Brain pericyte (primary cell): ENCODE measurements around the gene SYT13.

Experiments used
- DNase-seq: peaks from one replicate; pipeline ENCODE4 v3.0.0-alpha.2; 2012; ENCODE audit warnings: low read depth, low spot score

SYT13 gene

DNA sequence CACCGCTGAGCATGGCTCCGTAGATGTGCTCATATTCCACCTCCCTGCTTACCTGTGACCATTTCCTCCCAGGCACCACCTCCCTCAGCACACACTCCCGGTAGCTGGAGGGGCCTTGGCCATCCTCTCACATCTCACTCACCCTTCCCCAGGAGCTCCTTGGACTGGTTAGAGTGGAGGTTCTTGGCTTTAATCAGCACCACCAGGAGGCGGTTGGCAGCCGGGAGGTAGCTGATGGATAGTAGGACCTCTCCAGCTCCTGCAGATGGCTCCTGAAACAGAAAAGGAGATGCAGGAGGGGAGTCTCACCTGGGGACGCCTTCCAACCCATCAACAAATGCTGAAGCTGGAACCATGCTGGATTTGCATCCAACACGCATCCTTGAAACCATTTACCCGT lies 39.9 kb downstream of the SYT13 start:
- DNase-seq: no peak

GRCh38 chr11:45245218-45246045 lies 40.7 kb downstream of the SYT13 start:
- DNase-seq: no peak

DNA sequence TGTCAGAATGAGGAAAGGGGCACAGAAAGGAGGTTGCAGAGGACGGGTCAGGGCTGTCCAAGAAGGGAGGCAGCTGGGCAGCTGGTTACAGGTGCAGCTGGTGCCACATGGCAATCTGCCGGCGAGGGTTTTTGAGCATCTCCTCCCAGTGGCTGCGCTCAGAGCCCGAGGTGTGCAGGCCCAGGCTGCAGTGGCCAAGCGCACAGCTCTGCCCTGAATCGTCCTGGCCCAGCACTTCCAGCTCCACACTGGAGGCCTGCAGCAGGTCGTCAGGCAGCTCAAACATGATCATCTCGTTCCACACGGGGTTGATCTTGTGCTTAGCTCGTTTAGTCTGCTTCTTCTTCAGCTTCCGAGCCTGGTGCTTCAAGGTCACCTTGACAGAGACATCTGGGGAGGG lies 42.2 kb downstream of the SYT13 start:
- no peak for DNase-seq

DNA sequence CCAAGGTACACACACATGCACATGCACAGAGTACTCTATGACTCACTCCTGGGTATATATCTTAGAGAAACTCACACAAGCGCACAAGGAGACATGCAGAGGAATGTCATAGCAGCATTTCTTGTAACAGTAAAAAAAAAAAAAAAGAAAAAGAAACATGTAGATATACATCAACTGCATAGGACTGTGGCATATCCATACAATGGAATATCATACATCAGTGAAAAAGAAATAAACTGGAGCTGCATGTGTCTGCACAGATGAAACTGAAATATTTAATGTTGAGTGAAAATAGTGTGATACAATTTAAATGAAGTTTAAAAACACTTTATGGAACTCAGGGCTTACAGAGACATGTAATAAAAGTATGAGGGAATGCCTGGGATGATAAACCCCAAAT lies 46.4 kb downstream of the SYT13 start:
- DNase-seq: no peak

DNA sequence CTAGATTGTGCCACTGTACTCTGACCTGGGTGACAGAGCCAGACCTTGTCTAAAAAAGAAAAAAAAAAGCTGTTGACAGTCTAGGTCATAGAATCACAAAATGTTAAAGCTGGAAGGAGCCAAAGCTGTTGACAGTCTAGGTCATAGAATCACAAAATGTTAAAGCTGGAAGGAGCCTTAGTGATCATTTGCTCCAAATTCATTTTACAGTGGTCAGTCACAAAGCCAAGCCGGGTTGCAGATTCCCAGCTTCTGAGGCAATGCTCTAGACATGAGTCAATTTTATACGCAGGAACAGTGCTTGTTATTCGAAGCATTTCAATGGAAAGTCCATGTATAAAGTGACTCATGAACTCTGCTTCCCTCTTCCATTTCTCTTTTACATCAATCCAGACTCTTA lies 47.4 kb downstream of the SYT13 start:
- DNase-seq: no peak

DNA sequence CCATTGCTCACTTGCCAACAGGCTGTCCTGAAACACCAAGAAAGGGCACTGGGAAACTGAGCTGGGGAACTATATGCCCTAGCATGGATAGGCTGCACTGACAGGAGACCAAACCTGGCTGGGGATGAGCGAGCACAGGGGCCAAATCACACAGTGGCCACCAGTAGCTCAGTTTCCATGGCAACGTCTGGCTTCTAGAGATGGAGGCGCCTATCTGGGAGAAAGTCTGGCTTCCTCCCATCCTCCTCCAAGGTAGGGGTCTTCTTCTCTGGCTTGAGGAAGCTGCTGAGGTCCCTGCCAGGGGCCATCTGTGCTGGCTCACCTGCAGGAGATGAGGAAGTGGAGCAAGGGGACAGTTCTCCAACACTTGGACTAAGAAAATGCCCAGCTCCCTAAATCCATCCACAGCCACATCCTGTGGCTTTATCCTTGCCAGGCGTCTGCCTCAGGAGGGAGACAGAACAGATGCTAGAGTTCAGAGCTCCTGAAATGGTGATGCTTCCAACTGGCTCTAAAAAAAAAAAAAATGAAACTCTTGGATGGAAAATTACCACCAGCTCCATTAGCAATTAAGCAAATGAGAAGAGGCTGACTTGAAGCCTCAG lies 48.3 kb downstream of the SYT13 start:
- no peak for DNase-seq

GRCh38 chr11:45234306-45235006 lies 51.7 kb downstream of the SYT13 start:
- DNase-seq: no peak

- DNase-seq: no peak
These were observed 52.4 kb downstream of the SYT13 start for GRCh38 chr11:45233804-45234170.

DNA sequence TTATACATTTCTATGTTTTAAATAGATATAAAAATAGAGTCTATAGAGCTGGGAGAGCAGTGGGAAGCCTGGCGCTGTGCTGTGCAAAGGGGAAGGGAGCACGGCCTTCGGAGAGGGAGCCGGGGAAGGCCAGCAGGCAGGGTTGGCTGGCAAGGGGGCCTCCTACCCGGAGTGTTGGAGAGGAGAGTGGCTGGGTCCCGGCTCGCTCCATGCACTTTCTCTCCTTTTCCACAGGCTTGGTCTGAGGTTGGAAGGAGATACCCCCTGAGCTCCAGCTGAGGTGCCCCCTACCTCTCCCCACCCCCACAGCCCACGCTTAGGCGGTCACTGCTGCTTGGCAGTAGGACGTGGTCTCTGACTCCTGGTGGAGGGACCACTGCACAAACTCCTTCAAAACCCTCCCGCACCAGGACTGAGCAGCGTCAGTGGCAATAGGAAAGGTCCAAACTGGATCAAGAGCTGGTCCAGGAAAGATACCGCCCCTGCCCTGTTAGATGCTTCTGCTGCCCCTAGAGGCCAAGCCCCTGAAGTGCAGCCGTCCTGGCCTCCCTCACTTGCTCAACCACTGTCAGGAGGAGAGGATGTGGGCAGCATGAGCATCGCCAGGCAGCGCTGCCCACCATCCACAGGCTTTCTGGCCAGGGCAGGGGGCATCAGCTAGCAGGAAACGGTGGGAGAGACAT lies 52.9 kb downstream of the SYT13 start:
- DNase-seq: no peak

GRCh38 chr11:45232341-45233080 lies 53.6 kb downstream of the SYT13 start:
- no peak for DNase-seq

- no peak for DNase-seq
These were observed 56.6 kb downstream of the SYT13 start for GRCh38 chr11:45229401-45230020.

GRCh38 chr11:45227836-45228235 lies 58.3 kb downstream of the SYT13 start:
- DNase-seq: no peak

DNA sequence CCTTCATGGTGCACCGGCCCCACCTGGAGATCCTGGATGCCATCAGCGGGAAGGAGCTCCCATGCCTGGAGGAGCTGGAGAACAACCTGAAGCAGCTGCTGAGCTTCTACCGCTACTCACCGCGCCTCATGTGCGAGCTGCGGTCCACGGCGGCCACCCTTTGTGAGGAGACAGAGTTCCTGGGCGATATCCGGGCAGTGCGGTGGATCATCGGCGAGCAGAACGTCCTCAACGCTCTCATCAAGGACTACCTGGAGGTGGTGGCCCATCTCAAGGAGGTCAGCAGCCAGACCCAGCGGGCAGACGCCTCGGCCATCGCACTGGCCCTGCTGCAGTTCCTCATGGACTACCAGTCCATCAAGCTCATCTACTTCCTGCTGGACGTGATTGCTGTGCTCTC lies 59.2 kb downstream of the SYT13 start:
- DNase-seq: no peak

GRCh38 chr11:45225961-45226871 lies 59.9 kb downstream of the SYT13 start:
- DNase-seq: no peak

- no peak for DNase-seq
These were observed 60.9 kb downstream of the SYT13 start for GRCh38 chr11:45225277-45225676.

DNA sequence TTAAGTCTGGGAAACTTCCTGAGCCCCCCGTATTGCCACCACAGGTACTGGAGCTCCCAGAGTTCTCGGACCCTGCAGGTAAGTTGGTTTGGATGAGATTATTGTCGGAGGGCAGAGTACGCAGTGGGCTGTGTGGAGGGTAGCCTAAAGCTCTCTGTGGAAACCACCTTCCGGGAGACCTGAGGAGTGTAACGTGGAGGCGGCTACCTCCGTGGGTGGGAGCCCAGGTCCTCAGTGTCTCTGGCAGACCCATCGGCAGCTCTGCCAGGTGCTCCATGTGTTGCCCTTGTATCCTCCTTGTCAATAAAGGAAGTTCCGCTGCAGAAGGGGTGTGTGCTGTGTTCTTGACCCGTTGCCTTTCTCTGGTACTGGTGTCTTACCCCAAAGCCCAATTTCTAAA lies 61.4 kb downstream of the SYT13 start:
- no peak for DNase-seq

DNA sequence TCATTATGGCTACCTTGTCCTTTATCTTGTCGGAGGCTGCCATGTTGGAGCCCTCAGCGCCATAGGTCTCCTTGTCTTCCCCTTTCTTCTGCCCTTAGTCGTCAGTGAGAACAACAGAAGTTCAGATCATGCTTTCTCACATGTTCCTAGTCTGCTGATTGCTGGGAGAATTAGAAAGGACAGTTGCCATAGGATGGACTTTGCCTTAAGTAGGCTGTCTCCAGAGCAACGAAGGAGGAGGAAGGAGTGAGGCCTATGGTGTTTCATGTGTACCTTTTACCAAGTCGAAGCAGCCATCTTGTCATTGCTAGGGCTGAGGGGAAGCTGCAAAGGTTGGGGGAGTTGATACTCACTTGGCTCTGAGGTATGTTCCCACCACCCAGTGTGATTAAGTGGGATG lies 62.6 kb downstream of the SYT13 start:
- DNase-seq: no peak

DNA sequence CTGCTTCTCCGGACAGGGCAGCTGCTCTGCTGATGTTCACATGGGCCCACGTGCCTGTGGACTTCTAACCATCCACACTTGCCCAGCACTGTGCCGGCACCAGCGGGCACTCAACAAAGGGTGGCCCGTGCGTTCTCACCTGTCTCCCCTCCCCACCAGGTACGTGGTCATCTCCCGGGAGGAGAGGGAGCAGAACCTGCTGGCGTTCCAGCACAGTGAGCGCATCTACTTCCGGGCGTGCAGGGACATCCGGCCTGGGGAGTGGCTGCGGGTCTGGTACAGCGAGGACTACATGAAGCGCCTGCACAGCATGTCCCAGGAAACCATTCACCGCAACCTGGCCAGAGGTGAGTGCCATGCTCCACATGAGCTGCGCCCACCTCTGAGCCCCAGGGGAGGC lies 66.7 kb downstream of the SYT13 start:
- no peak for DNase-seq

- DNase-seq: no peak
These were observed 67.4 kb downstream of the SYT13 start for GRCh38 chr11:45218705-45219104.

DNA sequence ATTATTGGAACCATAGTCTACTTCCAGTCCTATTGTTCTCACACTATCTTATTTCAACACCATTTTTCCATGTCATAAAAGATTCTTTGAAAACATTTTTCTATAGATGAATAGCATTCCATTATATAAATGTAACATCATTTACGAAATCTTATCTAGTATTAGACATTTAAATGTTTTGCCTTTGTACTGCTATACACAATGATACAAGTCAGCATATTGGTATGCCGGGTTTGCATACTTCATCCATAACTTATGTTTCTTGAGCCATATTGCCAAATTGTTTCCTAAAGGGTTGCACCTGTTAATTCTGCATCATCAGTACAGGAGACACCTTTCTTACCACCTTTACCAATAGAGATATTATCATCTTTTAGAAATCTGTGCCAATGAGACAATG lies 68.2 kb downstream of the SYT13 start:
- no peak for DNase-seq
